ENCODE measurements around the gene WDR12.
"Not testable (repeated sequence)": the region's sequence is repeated elsewhere in the genome, so short reads cannot be mapped to it uniquely, and the experiment has no call there.

WDR12 gene

GRCh38 chr2:202911512-202912341, at the start of gene WDR12, which contains the start of gene CARF:
WDR12 (minus strand) TSS chr2:202911673; CDS start chr2:202911476, 197 bp downstream.
CARF (plus strand) TSS chr2:202912275; CDS start chr2:202941903, 29,628 bp downstream.
- DNase-seq = peak; percentile 88 to 98 (median 92)
- intact Hi-C loops (cut with DNase I) = loop anchor here (5.0 kb wide), 2 partner anchors 106 to 534 kb away; partner anchors contain the start of gene BMPR2

GRCh38 chr2:202960524-202960923, 49.1 kb upstream of the WDR12 start:
- DNase-seq = no peak
- intact Hi-C loops (cut with DNase I) = no loop called here

GRCh38 chr2:202950592-202950991, 39.1 kb upstream of the WDR12 start:
- intact Hi-C loops (cut with DNase I) = no loop called here
- DNase-seq = no peak

- DNase-seq; intact Hi-C loops (cut with DNase I): not testable (repeated sequence)
Observed at GRCh38 chr2:202949333-202949732, 37.9 kb upstream of the WDR12 start.

- DNase-seq = no peak
- intact Hi-C loops (cut with DNase I) = no loop called here
Observed at GRCh38 chr2:202945497-202945896, 34.0 kb upstream of the WDR12 start.

- intact Hi-C loops (cut with DNase I) = no loop called here
- DNase-seq = no peak
Observed at GRCh38 chr2:202944816-202945215, 33.3 kb upstream of the WDR12 start.

GRCh38 chr2:202944408-202944807, 32.9 kb upstream of the WDR12 start:
- DNase-seq = no peak
- intact Hi-C loops (cut with DNase I) = no loop called here

- DNase-seq = no peak
- intact Hi-C loops (cut with DNase I) = no loop called here
Observed at GRCh38 chr2:202941771-202942170, 30.3 kb upstream of the WDR12 start.

- intact Hi-C loops (cut with DNase I) = no loop called here
Observed at GRCh38 chr2:202938960-202939359, 27.5 kb upstream of the WDR12 start.

GRCh38 chr2:202934456-202934855, 23.0 kb upstream of the WDR12 start:
- intact Hi-C loops (cut with DNase I) = no loop called here
- DNase-seq = no peak

More at GRCh38 chr2:202938960-202939359, 27.5 kb upstream of the WDR12 start:
- no peak for DNase-seq

GRCh38 chr2:202933958-202934357, 22.5 kb upstream of the WDR12 start:
- DNase-seq = no peak
- intact Hi-C loops (cut with DNase I) = no loop called here

GRCh38 chr2:202933139-202933510, 21.7 kb upstream of the WDR12 start:
- intact Hi-C loops (cut with DNase I) = no loop called here
- DNase-seq = no peak

GRCh38 chr2:202932425-202933138, 21.1 kb upstream of the WDR12 start:
- intact Hi-C loops (cut with DNase I) = no loop called here
- no peak for DNase-seq

GRCh38 chr2:202918860-202919259, 7.4 kb upstream of the WDR12 start:
- intact Hi-C loops (cut with DNase I) = no loop called here

GRCh38 chr2:202912342-202913201, 1.1 kb upstream of the WDR12 start:
- intact Hi-C loops (cut with DNase I) = loop anchor here (5.0 kb wide), 2 partner anchors 105 to 535 kb away; partner anchors contain the start of gene BMPR2
- peak in 1 of 10 donors; percentile 15 for DNase-seq

More at GRCh38 chr2:202918860-202919259, 7.4 kb upstream of the WDR12 start:
- no peak for DNase-seq

GRCh38 chr2:202911203-202911511, 316 bp downstream of the WDR12 start:
- intact Hi-C loops (cut with DNase I) = loop anchor here (5.0 kb wide), 2 partner anchors 106 to 534 kb away; partner anchors contain the start of gene BMPR2
- no peak for DNase-seq

- DNase-seq = no peak
- intact Hi-C loops (cut with DNase I) = loop anchor here (5.0 kb wide), 2 partner anchors 107 to 533 kb away; partner anchors contain the start of gene BMPR2
Observed at GRCh38 chr2:202910698-202911097, 775 bp downstream of the WDR12 start.

GRCh38 chr2:202910250-202910649, 1.2 kb downstream of the WDR12 start:
- DNase-seq = not testable (repeated sequence)
- intact Hi-C loops (cut with DNase I) = loop anchor here (5.0 kb wide), 2 partner anchors 107 to 533 kb away; partner anchors contain the start of gene BMPR2

GRCh38 chr2:202909394-202910192, 1.9 kb downstream of the WDR12 start:
- DNase-seq = no peak
- intact Hi-C loops (cut with DNase I) = loop anchor here (5.0 kb wide), 2 partner anchors 108 to 532 kb away; partner anchors contain the start of gene BMPR2

Measured in posterior cingulate gyrus (tissue), 11 donors.